HG02642 (cell line): Measurements from ENCODE around the gene KRT23.

Source experiments
- ATAC-seq: cut with Tn5 transposase; IDR thresholded peaks from one replicate; pipeline ENCODE4 v1.9.1; 2021; ENCODE audit warnings: mild to moderate bottlenecking; ENCODE audit not compliant: unreplicated experiment, poor library complexity

Gene KRT23

DNA sequence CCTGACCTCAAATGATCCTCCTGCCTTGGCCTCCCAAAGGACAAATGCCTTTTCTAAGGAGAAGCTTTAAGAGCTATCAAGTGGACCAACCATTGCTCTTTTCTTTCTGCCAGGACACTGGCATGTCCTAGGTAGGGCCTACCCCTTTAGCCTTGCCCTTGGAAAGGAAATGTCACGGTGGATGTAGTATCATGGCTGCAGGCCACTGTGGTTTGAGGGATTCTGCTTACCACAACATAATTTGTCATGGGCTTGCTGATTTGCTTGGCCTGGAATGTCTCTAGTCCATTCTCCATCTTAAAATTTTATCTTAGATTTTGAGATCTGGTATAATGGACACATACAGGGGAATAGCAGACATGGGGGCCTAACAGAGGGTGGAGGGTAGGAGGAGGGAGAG lies 58.4 kb downstream of the KRT23 start:
- no peak for ATAC-seq

DNA sequence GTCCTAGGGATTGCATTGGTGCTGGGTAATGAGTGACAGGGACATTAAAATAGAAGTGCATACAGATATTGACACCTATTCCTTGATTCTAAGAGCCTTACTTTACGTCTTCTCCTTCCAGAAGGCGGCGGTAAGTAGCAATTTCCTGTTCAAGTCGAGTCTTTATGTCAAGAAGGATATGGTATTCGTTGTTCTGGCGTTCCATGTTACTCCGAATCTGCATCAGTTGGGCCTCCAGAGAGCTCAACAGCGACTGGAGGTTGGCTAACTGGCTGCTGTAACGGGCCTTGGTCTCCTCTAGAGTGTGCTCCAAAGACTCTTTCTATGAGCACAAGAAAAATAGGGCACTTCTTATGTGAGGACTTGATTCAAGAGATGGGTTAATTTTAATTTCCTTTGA lies 59.4 kb downstream of the KRT23 start:
- no peak for ATAC-seq

DNA sequence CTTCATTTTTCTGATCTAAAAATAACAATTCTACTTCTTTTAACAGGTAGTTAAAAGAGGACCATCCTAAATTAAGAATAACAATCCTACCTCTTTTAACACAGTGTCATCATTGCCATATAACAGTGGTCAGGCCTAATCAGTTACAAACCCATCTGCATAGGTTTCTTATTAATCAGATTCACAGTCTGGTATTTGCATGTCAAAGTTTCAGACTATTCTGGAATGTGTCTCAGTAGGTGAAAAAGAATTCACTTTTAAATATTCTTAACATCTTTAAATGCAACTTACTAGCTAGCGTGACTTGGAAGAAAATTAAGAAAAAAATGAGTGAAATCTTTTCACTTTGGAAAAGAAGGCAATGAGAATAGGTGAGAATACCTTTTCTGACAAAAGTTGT lies 63.6 kb downstream of the KRT23 start:
- no peak for ATAC-seq

DNA sequence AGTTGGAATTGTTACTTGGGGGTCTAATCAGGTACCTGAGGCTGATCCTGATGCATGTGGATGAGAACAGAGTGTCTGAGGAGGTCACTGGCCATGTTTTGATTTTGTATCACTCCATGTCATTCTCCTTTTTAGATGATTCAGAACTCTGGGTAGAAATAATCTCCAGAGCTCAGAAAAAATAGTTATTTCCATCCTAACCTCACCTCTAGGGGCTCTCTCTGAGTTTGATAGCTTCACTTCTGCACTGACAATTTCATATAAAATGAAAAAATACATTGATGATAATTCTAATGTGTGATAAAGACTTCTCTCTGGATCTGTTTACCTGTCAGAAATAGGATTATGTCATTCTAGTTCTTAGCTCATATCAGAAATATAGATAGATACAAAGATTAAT lies 64.2 kb downstream of the KRT23 start:
- no peak for ATAC-seq
